Ovary (tissue), 3 donors: ENCODE data around the gene EPN1.

Experiments
- CTCF ChIP-seq, 3 donors: fragments of 450-650 bp in 2 of 3; fragments of 200-600 bp in 1 of 3; IDR thresholded peaks; one replicate each; pipeline versions ENCODE4 v1.5.1 to v1.8.0; 2016 to 2022; ENCODE audit warnings: antibody characterized with exemption in 3 of 3, mild to moderate bottlenecking in 1 of 3
- EP300 ChIP-seq: sonication (generic); formaldehyde crosslinking; IDR thresholded peaks from one replicate; pipeline ENCODE4 v1.6.1; 2017; ENCODE audit warnings: antibody characterized with exemption
- POLR2A ChIP-seq: fragments of 450-650 bp; IDR thresholded peaks from one replicate; pipeline ENCODE4 v1.6.1; 2017; ENCODE audit warnings: antibody characterized with exemption, mild to moderate bottlenecking, moderate library complexity
- donor health status: DM: no; HTN: no; CAD: no.

GRCh38 chr19:55643887-55644176 lies 31.2 kb upstream of the EPN1 start:
- TF ChIP-seq CTCF (IDR thresholded peaks at IDR 0.05), result no peak
- TF ChIP-seq EP300, result no peak
- no peak for TF ChIP-seq POLR2A
